ENCODE measurements around the gene TMEM217.

TMEM217 gene

GRCh38 chr6:37280162-37280887, 22.4 kb upstream of the TMEM217 start:
- in situ Hi-C loops (cut with HindIII; ENCODE audit: low sequenced_read_pairs): no loop called here

DNA sequence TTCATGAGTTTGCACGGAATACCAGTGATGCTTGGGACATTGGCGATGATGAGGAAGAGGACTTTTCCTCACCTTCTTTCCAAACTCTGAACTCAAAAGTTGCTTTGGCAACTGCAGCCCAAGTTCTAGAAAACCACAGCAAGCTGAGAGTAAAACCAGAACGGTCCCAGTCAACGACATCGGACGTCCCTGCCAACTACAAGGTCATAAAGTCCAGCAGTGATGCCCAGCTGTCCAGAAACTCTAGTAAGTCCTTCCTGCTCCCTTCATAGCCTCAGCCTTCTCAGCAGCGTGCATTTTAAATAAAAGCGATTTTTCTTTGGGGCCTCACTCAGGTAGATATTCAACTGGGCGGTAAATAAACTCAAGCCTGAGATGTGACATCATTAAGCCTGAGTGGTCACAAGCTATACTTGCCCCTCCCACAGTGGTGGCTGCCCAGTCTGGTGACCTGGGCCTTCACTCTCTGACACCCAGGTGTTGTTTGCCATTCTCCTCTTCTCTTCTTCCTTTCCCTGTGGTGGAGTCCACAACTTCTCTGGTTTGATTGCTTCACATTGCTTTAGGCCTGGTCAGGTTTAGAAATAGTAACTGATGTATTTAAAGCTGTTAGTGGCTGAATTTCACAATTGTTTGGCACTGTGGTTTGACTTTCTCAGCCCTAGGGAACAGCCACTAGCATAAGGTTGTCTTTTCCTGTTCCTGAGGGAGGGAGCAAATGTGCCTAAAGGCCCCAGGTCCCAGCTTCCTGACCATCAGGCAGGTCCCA, 21.6 kb upstream of the TMEM217 start:
- in situ Hi-C loops (cut with HindIII; ENCODE audit: low sequenced_read_pairs): no loop called here

- in situ Hi-C loops (cut with HindIII; ENCODE audit: low sequenced_read_pairs): no loop called here
Measured at GRCh38 chr6:37277001-37277409, 19.1 kb upstream of the TMEM217 start.

GRCh38 chr6:37275350-37275749, 17.4 kb upstream of the TMEM217 start:
- in situ Hi-C loops (cut with HindIII; ENCODE audit: low sequenced_read_pairs): no loop called here

DNA sequence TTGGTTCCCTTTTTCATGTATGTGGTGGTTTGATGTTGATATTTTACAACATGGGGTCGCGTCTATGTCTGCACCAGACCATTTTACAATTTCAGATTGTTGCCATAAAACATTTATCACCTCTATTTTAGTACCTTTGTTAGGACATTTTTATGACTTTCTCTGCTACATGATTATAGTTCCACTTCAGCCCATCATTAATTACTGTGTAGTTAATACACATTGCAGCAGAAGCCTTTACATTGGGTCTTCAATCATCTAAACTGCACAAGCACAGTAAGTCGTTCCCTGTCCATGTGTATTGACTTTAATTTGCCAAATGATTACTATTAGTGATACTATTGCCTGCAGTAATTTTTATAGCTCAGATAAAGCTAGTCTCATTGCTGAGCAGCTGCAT, 15.7 kb upstream of the TMEM217 start:
- in situ Hi-C loops (cut with HindIII; ENCODE audit: low sequenced_read_pairs): no loop called here

- in situ Hi-C loops (cut with HindIII; ENCODE audit: low sequenced_read_pairs): no loop called here
Measured at GRCh38 chr6:37272834-37273566, 15.1 kb upstream of the TMEM217 start.

- in situ Hi-C loops (cut with HindIII; ENCODE audit: low sequenced_read_pairs): no loop called here
Measured at GRCh38 chr6:37269105-37269504, 11.2 kb upstream of the TMEM217 start.

DNA sequence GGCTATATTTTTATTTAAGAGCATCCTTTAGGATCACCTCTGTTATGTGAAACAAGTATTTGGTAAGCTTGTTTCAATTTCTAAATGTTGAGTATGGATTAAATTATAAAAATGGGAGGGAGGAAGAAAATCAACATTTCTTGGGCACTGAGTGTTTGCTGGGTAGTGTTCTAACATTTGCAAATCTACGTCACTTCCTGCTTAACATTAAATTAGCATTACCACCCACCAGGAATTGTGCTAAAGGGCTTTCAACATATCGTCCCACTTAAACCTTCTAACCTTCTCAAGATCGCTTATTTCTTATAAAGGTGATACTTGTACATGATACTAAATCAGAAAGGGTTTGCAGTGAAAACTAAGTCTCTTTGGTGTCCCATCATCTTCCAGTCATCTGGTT, 7.9 kb upstream of the TMEM217 start:
- in situ Hi-C loops (cut with HindIII; ENCODE audit: low sequenced_read_pairs): no loop called here

GRCh38 chr6:37265001-37265400, 7.1 kb upstream of the TMEM217 start:
- in situ Hi-C loops (cut with HindIII; ENCODE audit: low sequenced_read_pairs): no loop called here

- in situ Hi-C loops (cut with HindIII; ENCODE audit: low sequenced_read_pairs): no loop called here
Measured at GRCh38 chr6:37262446-37263026, 4.6 kb upstream of the TMEM217 start.

- in situ Hi-C loops (cut with HindIII; ENCODE audit: low sequenced_read_pairs): no loop called here
Measured at GRCh38 chr6:37261198-37261597, 3.3 kb upstream of the TMEM217 start.

GRCh38 chr6:37260444-37260843, 2.5 kb upstream of the TMEM217 start:
- in situ Hi-C loops (cut with HindIII; ENCODE audit: low sequenced_read_pairs): no loop called here

- in situ Hi-C loops (cut with HindIII; ENCODE audit: low sequenced_read_pairs): no loop called here
Measured at GRCh38 chr6:37260040-37260439, 2.1 kb upstream of the TMEM217 start.

DNA sequence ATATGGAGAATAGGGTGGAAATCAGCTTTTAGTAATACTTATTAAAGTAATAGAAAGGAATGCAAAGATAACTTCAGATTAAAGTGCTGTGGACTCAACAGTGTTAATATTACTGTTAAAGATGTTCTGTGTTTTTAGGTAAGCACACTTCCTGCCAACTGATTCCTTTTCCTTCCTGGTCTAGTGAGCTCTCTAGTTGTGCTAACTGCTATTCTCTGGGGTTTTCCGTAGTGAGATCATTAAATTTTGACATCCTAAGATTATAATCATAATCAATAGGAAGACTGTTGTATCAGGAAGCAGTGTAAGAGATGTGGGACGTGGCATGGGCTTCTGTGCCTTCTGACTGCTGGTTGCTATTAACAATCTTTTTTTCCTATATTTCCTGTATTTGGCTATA, 1.2 kb upstream of the TMEM217 start:
- in situ Hi-C loops (cut with HindIII; ENCODE audit: low sequenced_read_pairs): no loop called here

DNA sequence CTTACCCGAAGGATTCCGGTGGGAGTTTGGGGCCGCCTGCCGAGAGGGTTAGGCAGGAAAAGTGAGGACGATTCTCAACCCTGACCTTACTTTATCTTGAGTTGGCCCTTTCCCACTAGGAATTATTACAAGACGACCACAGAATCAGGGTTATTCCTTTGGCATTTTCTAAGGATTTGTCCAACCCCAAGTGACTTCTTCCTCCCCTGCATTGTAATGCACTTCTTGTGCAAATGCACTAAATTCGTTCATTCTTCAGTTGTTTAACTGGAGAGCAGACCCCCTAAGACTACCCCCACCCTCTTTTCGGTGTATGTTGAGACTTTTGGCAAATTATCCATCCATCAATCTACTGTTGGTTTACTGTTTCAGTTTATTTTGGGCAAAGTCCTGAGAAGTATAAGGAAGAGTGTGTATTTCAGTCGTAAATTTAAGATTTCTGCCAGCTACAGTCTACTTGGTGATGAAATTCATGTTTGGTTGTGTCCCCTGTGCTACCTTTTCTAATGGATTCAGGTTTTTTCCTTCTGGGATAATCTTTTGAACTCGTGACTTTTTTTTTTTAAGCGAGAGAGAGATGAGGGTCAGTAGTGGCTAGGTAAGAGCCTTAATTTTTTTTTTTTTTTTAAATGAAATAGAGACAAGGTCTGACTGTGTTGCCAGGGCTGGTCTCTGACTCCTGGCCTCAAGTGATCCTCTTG, 611 bp upstream of the TMEM217 start:
- in situ Hi-C loops (cut with HindIII; ENCODE audit: low sequenced_read_pairs): no loop called here

- in situ Hi-C loops (cut with HindIII; ENCODE audit: low sequenced_read_pairs): no loop called here
Measured at GRCh38 chr6:37257320-37257633, 667 bp downstream of the TMEM217 start.

DNA sequence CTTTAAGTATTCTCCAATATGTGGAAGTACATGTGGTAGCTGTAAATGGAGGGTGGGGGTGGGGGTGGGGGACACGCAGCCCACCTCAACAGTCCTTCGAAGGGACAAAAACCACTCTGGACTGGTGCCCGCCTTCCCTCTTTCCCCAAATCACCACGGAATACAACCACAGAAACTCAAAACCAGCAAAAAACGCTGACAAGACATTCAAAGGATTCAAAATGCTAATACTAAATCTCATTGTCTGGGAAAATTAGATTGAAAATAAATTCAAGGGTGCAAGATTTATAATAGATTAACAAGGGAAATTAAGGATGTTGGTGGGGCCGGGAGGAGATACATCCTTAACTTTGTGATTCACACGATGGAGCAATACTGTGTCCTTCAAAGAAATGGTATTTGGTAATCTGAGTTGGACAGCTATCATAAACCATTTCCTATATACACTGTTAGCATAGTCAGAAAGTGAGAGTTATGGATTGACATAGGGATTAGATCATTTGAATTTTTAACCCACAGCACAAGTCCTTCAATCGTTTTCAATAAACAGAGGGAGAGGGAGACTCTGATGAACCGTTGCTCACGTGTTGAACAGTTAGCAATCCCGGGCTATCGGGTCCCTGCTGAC, 1.1 kb downstream of the TMEM217 start:
- in situ Hi-C loops (cut with HindIII; ENCODE audit: low sequenced_read_pairs): no loop called here

DNA sequence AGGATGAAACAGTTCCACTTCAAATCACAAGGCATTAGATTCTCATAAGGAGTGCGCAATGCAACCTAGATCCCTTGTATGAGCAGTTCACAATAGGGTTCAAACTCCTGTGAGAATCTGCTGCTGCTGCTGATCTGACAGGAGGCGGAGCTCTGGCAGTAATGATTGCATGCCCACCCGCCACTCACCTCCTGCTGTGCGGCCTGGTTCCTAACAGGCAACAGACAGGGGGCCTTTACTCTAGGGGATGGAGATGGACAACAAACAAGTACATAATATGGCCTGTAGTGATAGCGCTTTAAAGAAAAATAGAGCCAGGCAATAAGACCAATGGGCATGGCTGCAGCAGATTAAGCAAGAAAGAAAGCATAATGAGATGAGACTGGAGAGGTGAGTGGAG, 3.1 kb downstream of the TMEM217 start:
- in situ Hi-C loops (cut with HindIII; ENCODE audit: low sequenced_read_pairs): no loop called here

DNA sequence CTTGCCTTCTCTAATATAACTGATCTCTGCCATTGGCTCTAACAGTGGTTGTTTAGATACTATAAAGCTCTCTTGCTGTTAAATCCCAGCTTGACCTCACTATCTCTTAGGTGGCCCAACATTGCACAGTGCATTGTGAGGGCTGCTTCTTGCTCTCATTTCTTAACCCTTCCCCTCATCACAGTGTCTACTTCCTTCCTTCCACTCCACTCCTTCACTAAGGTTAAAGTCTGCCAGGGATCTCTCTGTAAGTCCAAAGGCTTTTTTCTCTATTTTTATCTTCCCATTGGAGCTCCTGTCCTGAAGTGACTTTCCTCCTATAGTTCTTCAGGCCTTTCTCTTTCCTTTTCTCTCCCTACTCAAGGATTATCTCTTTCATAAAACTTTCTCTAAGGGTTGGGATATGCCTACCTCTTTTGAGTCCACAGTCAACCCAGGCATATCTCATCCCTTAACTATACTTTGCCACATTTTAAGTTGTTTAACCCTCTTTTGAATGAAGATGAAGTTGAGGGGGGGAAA, 4.4 kb downstream of the TMEM217 start:
- in situ Hi-C loops (cut with HindIII; ENCODE audit: low sequenced_read_pairs): no loop called here

DNA sequence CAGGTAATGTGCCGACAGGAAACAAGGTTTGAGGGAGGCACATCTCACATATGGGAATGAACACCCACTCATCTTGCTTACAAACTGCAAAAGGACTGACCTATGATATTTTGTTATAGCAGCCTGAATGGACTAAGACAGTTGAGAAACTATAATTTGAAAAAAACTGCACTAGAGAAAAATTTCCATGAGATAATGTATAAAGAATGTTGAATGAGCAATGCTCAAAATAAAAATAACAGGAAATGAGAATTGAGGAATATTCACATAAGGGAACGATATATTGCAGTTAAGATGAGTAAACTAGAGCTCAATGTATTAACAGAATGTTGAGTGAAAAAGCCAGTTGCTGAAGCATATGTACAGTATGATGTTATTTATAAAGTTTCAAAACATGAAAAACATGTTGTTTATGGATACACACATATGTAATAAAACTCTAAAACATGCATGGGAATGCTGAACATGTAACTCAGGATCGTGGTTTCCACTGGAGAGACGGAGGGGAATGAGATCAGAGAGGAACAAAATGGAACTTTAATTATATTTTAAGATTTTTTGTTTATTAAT, 6.6 kb downstream of the TMEM217 start:
- in situ Hi-C loops (cut with HindIII; ENCODE audit: low sequenced_read_pairs): no loop called here

Data from DLD1 (cell line).